ENCODE data around the gene KCTD11.
"Not testable (repeated sequence)": the region's sequence is repeated elsewhere in the genome, so short reads cannot be mapped to it uniquely, and the experiment has no call there.

The KCTD11 gene

GRCh38 chr17:7356072-7356549 is 4.1 kb downstream of the KCTD11 start:
- H3K36me3 Mint-ChIP-seq (ENCODE audit: insufficient read depth): peaks cover 11% of the 10 kb centered on the region
- H3K27me3 Mint-ChIP-seq: no peaks in the 10 kb centered on the region
- peaks cover 34% of the 10 kb centered on the region for H3K4me1 Mint-ChIP-seq
- H3K9me3 Mint-ChIP-seq: no peaks in the 10 kb centered on the region
- H3K27ac Mint-ChIP-seq (ENCODE audit: low read depth): no peak overlapping the region
- peak; percentile 71 to 75 for DNase-seq (ENCODE audit: low spot score in 2 of 2)
- peak; percentile 61 for ATAC-seq (replicated peaks; ENCODE audit: extremely low read depth, poor library complexity, severe bottlenecking)
- H3K4me3 Mint-ChIP-seq: no peak overlapping the region

GRCh38 chr17:7356756-7357155 is 4.8 kb downstream of the KCTD11 start:
- ATAC-seq (replicated peaks; ENCODE audit: extremely low read depth, poor library complexity, severe bottlenecking): no peak
- H3K9me3 Mint-ChIP-seq: no peaks in the 10 kb centered on the region
- no peak overlapping the region for H3K4me3 Mint-ChIP-seq
- H3K27me3 Mint-ChIP-seq: peaks cover 6% of the 10 kb centered on the region
- no peak overlapping the region for H3K27ac Mint-ChIP-seq (ENCODE audit: low read depth)
- DNase-seq (ENCODE audit: low spot score in 2 of 2): no peak
- H3K4me1 Mint-ChIP-seq: peaks cover 31% of the 10 kb centered on the region
- peaks cover 8% of the 10 kb centered on the region for H3K36me3 Mint-ChIP-seq (ENCODE audit: insufficient read depth)

- Mint-ChIP-seq H3K4me3 (no peak overlapping the region), H3K27me3 (peaks cover 12% of the 10 kb centered on the region), H3K36me3 (ENCODE audit: insufficient read depth) (peaks cover 7% of the 10 kb centered on the region), H3K9me3 (no peaks in the 10 kb centered on the region), H3K4me1 (peaks cover 29% of the 10 kb centered on the region), H3K27ac (ENCODE audit: low read depth) (no peak overlapping the region)
- no peak for DNase-seq (ENCODE audit: low spot score in 2 of 2)
- ATAC-seq (replicated peaks; ENCODE audit: extremely low read depth, poor library complexity, severe bottlenecking): no peak
Observed at GRCh38 chr17:7357381-7357780, 5.4 kb downstream of the KCTD11 start.

- Mint-ChIP-seq H3K27me3 (peaks cover 12% of the 10 kb centered on the region), H3K4me3 (no peak overlapping the region), H3K27ac (ENCODE audit: low read depth) (no peak overlapping the region), H3K36me3 (ENCODE audit: insufficient read depth) (peaks cover 2% of the 10 kb centered on the region), H3K4me1 (no peaks in the 10 kb centered on the region), H3K9me3 (no peaks in the 10 kb centered on the region)
- ATAC-seq (replicated peaks; ENCODE audit: extremely low read depth, poor library complexity, severe bottlenecking) (no peak), DNase-seq (ENCODE audit: low spot score in 2 of 2) (no peak)
Observed at GRCh38 chr17:7361906-7362305, 9.9 kb downstream of the KCTD11 start.

DNA sequence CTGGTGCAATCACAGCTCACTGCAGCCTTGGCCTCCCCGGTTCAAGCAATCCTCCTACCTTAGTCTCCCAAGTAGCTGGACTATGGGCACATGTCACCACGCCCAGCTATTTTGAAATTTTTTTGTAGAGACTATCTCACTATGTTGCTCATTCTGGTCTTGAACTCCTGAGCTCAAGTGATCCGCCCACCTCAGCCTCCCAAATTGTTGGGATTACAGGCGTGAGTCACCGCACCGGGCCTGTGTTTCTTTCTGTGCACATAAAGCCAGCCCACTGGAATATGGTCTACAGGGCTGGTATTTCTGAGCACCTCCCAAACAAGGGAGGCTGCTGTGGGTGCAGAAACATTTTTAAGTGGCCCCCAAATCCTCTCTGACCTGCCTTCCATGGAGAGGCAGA is 11.3 kb downstream of the KCTD11 start:
- no peaks in the 10 kb centered on the region for H3K4me1 Mint-ChIP-seq
- no peak overlapping the region for H3K4me3 Mint-ChIP-seq
- H3K27me3 Mint-ChIP-seq: peaks cover 12% of the 10 kb centered on the region
- no peak overlapping the region for H3K27ac Mint-ChIP-seq (ENCODE audit: low read depth)
- no peak for DNase-seq (ENCODE audit: low spot score in 2 of 2)
- ATAC-seq (replicated peaks; ENCODE audit: extremely low read depth, poor library complexity, severe bottlenecking): no peak
- no peaks in the 10 kb centered on the region for H3K9me3 Mint-ChIP-seq
- H3K36me3 Mint-ChIP-seq (ENCODE audit: insufficient read depth): peaks cover 2% of the 10 kb centered on the region

- not testable (repeated sequence) for H3K27ac Mint-ChIP-seq (ENCODE audit: low read depth); H3K4me1 Mint-ChIP-seq; H3K36me3 Mint-ChIP-seq (ENCODE audit: insufficient read depth); H3K9me3 Mint-ChIP-seq; ATAC-seq (replicated peaks; ENCODE audit: extremely low read depth, poor library complexity, severe bottlenecking); DNase-seq (ENCODE audit: low spot score in 2 of 2); H3K4me3 Mint-ChIP-seq
- H3K27me3 Mint-ChIP-seq: peaks cover 12% of the 10 kb centered on the region
Observed at GRCh38 chr17:7365963-7366362, 14.0 kb downstream of the KCTD11 start.

GRCh38 chr17:7367083-7367482 is 15.1 kb downstream of the KCTD11 start:
- no peaks in the 10 kb centered on the region for H3K9me3 Mint-ChIP-seq
- no peak overlapping the region for H3K4me3 Mint-ChIP-seq
- H3K4me1 Mint-ChIP-seq: no peaks in the 10 kb centered on the region
- no peaks in the 10 kb centered on the region for H3K36me3 Mint-ChIP-seq (ENCODE audit: insufficient read depth)
- no peak for DNase-seq (ENCODE audit: low spot score in 2 of 2)
- H3K27me3 Mint-ChIP-seq: peaks cover 3% of the 10 kb centered on the region
- H3K27ac Mint-ChIP-seq (ENCODE audit: low read depth): no peak overlapping the region
- ATAC-seq (replicated peaks; ENCODE audit: extremely low read depth, poor library complexity, severe bottlenecking): no peak

DNA sequence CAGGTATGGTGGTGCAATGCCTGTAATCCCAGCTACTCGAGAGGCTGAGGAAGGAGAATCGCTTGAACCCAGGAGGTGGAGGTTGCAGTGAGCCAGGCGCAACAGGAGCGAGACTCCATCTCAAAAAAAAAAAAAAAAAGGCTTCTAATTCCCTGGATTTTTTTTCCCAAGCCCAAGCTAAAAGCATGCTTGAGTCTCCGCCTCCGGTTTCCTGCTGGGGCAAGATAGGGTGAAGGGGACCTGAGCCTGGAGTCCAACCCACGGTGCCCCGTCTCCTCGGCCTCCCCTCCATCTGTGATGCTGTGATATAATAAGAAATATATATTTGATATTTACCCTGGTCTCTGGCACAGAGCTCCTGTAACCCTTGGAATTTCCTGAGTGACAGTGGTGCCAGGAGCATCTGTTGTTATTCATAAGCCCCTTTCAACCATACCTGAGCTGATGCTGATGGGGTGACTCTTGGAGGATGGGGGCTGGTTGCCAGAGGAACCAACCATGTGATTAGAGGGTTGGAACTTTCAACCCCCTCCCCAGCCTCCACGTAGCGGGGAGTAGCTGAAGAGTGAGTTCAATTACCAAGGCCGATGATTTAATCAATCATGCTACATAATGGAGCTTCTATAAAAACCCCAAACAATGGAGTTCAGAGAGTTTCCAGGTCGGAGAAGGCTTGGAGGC is 16.1 kb downstream of the KCTD11 start:
- Mint-ChIP-seq H3K27me3 (no peaks in the 10 kb centered on the region), H3K4me1 (no peaks in the 10 kb centered on the region), H3K27ac (ENCODE audit: low read depth) (no peak overlapping the region), H3K4me3 (no peak overlapping the region), H3K9me3 (no peaks in the 10 kb centered on the region), H3K36me3 (ENCODE audit: insufficient read depth) (no peaks in the 10 kb centered on the region)
- no peak for ATAC-seq (replicated peaks; ENCODE audit: extremely low read depth, poor library complexity, severe bottlenecking)
- DNase-seq (ENCODE audit: low spot score in 2 of 2): no peak

GRCh38 chr17:7368599-7368994 is 16.6 kb downstream of the KCTD11 start:
- H3K36me3 Mint-ChIP-seq (ENCODE audit: insufficient read depth); DNase-seq (ENCODE audit: low spot score in 2 of 2); H3K27me3 Mint-ChIP-seq; H3K9me3 Mint-ChIP-seq; H3K4me3 Mint-ChIP-seq; ATAC-seq (replicated peaks; ENCODE audit: extremely low read depth, poor library complexity, severe bottlenecking); H3K27ac Mint-ChIP-seq (ENCODE audit: low read depth); H3K4me1 Mint-ChIP-seq: not testable (repeated sequence)

- no peaks in the 10 kb centered on the region for H3K4me1 Mint-ChIP-seq
- H3K27me3 Mint-ChIP-seq: no peaks in the 10 kb centered on the region
- ATAC-seq (replicated peaks; ENCODE audit: extremely low read depth, poor library complexity, severe bottlenecking) (no peak), DNase-seq (ENCODE audit: low spot score in 2 of 2) (no peak)
- no peak overlapping the region for H3K4me3 Mint-ChIP-seq
- H3K9me3 Mint-ChIP-seq: no peaks in the 10 kb centered on the region
- H3K27ac Mint-ChIP-seq (ENCODE audit: low read depth): no peak overlapping the region
- H3K36me3 Mint-ChIP-seq (ENCODE audit: insufficient read depth): no peaks in the 10 kb centered on the region
Observed at GRCh38 chr17:7369825-7370224, 17.9 kb downstream of the KCTD11 start.

DNA sequence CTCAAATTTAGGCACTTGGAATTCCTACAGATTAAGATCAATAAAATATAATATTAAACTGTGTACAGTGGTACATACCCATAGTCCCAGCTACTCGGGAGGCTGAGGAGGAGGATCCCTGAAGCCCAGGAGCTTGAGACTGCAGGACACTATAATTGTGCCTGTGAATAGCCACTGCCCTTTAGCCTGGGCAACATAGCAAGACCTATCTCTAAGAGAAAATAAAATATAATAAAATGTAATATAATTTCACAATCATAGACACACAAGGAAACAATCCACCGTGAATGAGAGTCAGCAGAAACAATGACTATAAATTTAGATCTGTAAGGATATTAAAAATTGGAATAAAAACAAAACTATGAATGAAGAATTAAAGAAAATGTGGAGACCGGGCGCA is 18.9 kb downstream of the KCTD11 start:
- H3K4me1 Mint-ChIP-seq: no peaks in the 10 kb centered on the region
- H3K27me3 Mint-ChIP-seq: no peaks in the 10 kb centered on the region
- H3K27ac Mint-ChIP-seq (ENCODE audit: low read depth): no peak overlapping the region
- H3K4me3 Mint-ChIP-seq: no peak overlapping the region
- no peaks in the 10 kb centered on the region for H3K36me3 Mint-ChIP-seq (ENCODE audit: insufficient read depth)
- no peaks in the 10 kb centered on the region for H3K9me3 Mint-ChIP-seq
- no peak for DNase-seq (ENCODE audit: low spot score in 2 of 2)
- no peak for ATAC-seq (replicated peaks; ENCODE audit: extremely low read depth, poor library complexity, severe bottlenecking)

- no peak overlapping the region for H3K4me3 Mint-ChIP-seq
- H3K27ac Mint-ChIP-seq (ENCODE audit: low read depth): no peak overlapping the region
- ATAC-seq (replicated peaks; ENCODE audit: extremely low read depth, poor library complexity, severe bottlenecking): no peak
- DNase-seq (ENCODE audit: low spot score in 2 of 2): no peak
- no peaks in the 10 kb centered on the region for H3K36me3 Mint-ChIP-seq (ENCODE audit: insufficient read depth)
- H3K4me1 Mint-ChIP-seq: no peaks in the 10 kb centered on the region
- no peaks in the 10 kb centered on the region for H3K9me3 Mint-ChIP-seq
- H3K27me3 Mint-ChIP-seq: peaks cover 7% of the 10 kb centered on the region
Observed at GRCh38 chr17:7374353-7374752, 22.4 kb downstream of the KCTD11 start.

DNA sequence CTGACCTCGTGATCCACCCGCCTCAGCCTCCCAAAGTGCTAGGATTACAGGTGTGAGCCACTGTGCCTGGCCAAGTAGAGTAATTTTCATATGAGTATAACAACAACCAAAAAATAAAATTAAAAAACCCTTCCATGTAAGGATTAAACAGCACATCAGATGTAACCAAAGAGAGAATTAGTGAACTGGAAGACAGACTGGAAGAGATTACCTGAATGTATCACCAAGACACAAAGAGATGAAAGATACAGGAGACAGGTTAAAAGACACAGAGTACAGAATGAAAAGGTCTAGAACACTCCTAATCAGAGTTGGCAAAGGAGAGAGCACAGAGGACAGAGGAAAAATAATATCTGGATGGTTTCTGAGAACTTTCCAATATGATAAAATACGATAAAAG is 27.2 kb downstream of the KCTD11 start:
- Mint-ChIP-seq H3K4me1 (peaks cover 6% of the 10 kb centered on the region), H3K27me3 (peaks cover 31% of the 10 kb centered on the region), H3K36me3 (ENCODE audit: insufficient read depth) (no peaks in the 10 kb centered on the region), H3K4me3 (no peak overlapping the region), H3K9me3 (no peaks in the 10 kb centered on the region), H3K27ac (ENCODE audit: low read depth) (no peak overlapping the region)
- ATAC-seq (replicated peaks; ENCODE audit: extremely low read depth, poor library complexity, severe bottlenecking): no peak
- DNase-seq (ENCODE audit: low spot score in 2 of 2): no peak
